ENCODE measurements around the gene CUL3.

CUL3 gene

DNA sequence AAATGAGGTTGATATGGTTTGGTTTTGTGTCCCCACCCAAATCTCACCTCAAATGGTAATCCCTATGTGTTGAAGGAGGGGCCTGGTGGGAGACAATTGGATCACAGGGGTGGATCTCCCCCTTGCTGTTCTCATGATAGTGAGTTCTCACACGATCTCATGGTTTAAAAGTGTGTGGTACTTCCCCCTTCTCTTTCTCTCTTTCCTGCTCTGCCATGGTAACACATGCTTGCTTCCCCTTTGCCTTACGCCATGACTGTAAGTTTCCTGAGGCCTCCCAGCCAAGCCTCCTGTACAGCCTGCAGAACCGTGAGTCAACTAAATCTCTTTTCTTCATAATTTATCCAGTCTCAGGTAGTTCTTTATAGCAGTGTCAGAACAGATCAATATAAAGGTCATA is 158.5 kb downstream of the CUL3 start:
- no peak for DNase-seq (ENCODE audit: low read depth, low spot score)

DNA sequence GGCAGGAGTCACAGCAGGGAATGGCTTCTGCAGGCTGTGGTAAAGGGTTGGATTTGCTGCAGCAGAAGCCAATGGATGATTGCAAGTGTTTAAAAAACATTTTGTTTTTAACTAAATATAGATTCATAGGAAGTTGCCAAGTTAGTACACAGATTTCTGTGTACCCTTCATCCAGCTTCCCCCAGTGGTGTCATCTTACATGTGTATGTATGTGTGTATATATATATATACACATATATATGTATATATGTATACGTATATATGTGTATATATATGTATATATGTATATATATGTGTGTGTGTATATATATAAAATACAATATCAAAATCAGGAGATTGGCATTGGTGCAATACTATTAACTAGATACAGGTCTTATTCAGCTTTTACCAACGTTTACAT is 164.1 kb downstream of the CUL3 start:
- DNase-seq (ENCODE audit: low read depth, low spot score): no peak

Data from astrocyte of the hippocampus (primary cell).